HepG2 (cell line): ENCODE measurements around the gene TOR1B. TPM values are rescaled to one million over a fixed set of nuclear protein-coding genes. Genes with fewer than 3 reads are reported as not detected.

ENCODE experiments used
- ATAC-seq: fragments of 200-7000 bp; cut with Tn5 transposase; 3 replicates; pipeline ENCODE4 v1.9.1; 2020; ENCODE audit warnings: mild to moderate bottlenecking, moderate library complexity
- BruUV-seq: library from RNA; stranded (reverse); fragments of 400-500 nt; replicated peaks from 2 replicates; lab custom pipeline; 2021; lab: Mats Ljungman, UMichigan
- CTCF ChIA-PET: fragments of 300-600 bp; formaldehyde crosslinking; extraction: SDS; loops from one replicate; lab custom pipeline; 2021; ENCODE audit warnings: low total read pairs, inconsistent platforms, low intra/inter-chr PET ratio; lab: Yijun Ruan, JAX
- POLR2A ChIA-PET: fragments of 350-600 bp; sonication (Branson Sonifier 250); formaldehyde crosslinking; loops from one replicate; lab custom pipeline; 2020; ENCODE audit warnings: antibody characterized with exemption, inconsistent platforms; lab: Yijun Ruan, JAX
- DNase-seq: peaks from one replicate; pipeline ENCODE4 v3.0.0-alpha.2; 2015; ENCODE audit warnings: low spot score
- FAIRE-seq: peaks from 3 replicates; lab custom pipeline; 2011; peaks lifted over from hg19 to GRCh38; lab: Jason Lieb, UNC
- H2AFZ ChIP-seq: one replicate; pipeline ENCODE4 v1.6.1; 2011; ENCODE audit warnings: low read length, inconsistent platforms
- H3K27ac ChIP-seq: fragments of 300-600 bp; 3 replicates; pipeline ENCODE4 v1.8.0; 2011; ENCODE audit warnings: mixed run types, mild to moderate bottlenecking, mixed read lengths, low read length, inconsistent platforms; ENCODE audit not compliant: insufficient read depth; ENCODE audit errors: extremely low read length
- H3K27me3 ChIP-seq, 2 experiments: fragments of 200-600 bp in 1 of 2; 2 replicates in 1 of 2; 3 replicates in 1 of 2; pipeline versions ENCODE4 v1.6.0 to v1.8.0; 2011; ENCODE audit warnings: low read length in 2 of 2, mild to moderate bottlenecking in 2 of 2, moderate library complexity in 2 of 2, inconsistent platforms in 1 of 2; ENCODE audit not compliant: insufficient read depth in 2 of 2, control insufficient read depth in 1 of 2
- H3K36me3 ChIP-seq, 2 experiments: fragments of 200-600 bp in 1 of 2; replicated peaks in 1 of 2; 2 replicates in 1 of 2; 3 replicates in 1 of 2; pipeline versions ENCODE4 v1.5.1 to v1.8.0; 2011; ENCODE audit warnings: low read length in 2 of 2, inconsistent platforms in 1 of 2; ENCODE audit not compliant: insufficient read depth in 2 of 2, control insufficient read depth in 1 of 2
- H3K4me1 ChIP-seq: 2 replicates; pipeline ENCODE4 v1.5.1; 2012; ENCODE audit warnings: low read length, inconsistent platforms; ENCODE audit not compliant: insufficient read depth
- H3K4me2 ChIP-seq: 2 replicates; pipeline ENCODE4 v1.6.0; 2011; ENCODE audit warnings: low read depth, low read length, inconsistent platforms
- H3K4me3 ChIP-seq, 3 experiments: fragments of 200-600 bp in 1 of 3; sonication (generic), shearing (Covaris generic) in 1 of 3; replicated peaks in 1 of 3; 2 replicates each; pipeline ENCODE4 v1.5.1; 2011 to 2016; ENCODE audit warnings: low read length in 3 of 3, inconsistent platforms in 2 of 3, low read depth in 2 of 3, mild to moderate bottlenecking in 2 of 3, control low read depth in 1 of 3, mixed read lengths in 1 of 3; ENCODE audit not compliant: insufficient read depth in 1 of 3
- H3K79me2 ChIP-seq: one replicate; pipeline ENCODE4 v1.6.1; 2011; ENCODE audit warnings: low read length, inconsistent platforms; ENCODE audit not compliant: insufficient read depth
- H3K9ac ChIP-seq: 2 replicates; pipeline ENCODE4 v1.6.0; 2011; ENCODE audit warnings: mild to moderate bottlenecking, low read depth, low read length, inconsistent platforms; ENCODE audit not compliant: insufficient read depth
- H3K9me3 ChIP-seq: 2 replicates; pipeline ENCODE4 v1.5.1; 2012; ENCODE audit warnings: mild to moderate bottlenecking, low read length
- H4K20me1 ChIP-seq: 2 replicates; pipeline ENCODE4 v1.6.0; 2011; ENCODE audit warnings: inconsistent platforms, mild to moderate bottlenecking, low read length, moderate library complexity; ENCODE audit not compliant: insufficient read depth
- BATF2 ChIP-seq: sonication (generic); formaldehyde crosslinking; IDR thresholded peaks from 2 replicates; pipeline ENCODE4 v1.8.0; 2022; ENCODE audit warnings: mild to moderate bottlenecking, missing genetic modification reagents, moderate library complexity
- DR1 ChIP-seq: sonication (generic); formaldehyde crosslinking; IDR thresholded peaks from 2 replicates; pipeline ENCODE4 v1.8.0; 2021; ENCODE audit warnings: mild to moderate bottlenecking, missing genetic modification reagents, inconsistent platforms
- FLYWCH1 ChIP-seq: sonication (generic); formaldehyde crosslinking; IDR thresholded peaks from 2 replicates; pipeline ENCODE4 v1.8.1; 2023; ENCODE audit warnings: mild to moderate bottlenecking, missing genetic modification reagents
- NFE2 ChIP-seq: sonication (generic); formaldehyde crosslinking; IDR thresholded peaks from 2 replicates; pipeline ENCODE4 v1.4.0; 2020; ENCODE audit warnings: missing genetic modification reagents
- PREB ChIP-seq: sonication (generic); formaldehyde crosslinking; IDR thresholded peaks from 2 replicates; pipeline ENCODE4 v1.4.0; 2020; ENCODE audit warnings: missing genetic modification reagents
- SNAPC2 ChIP-seq: sonication (generic); formaldehyde crosslinking; IDR thresholded peaks from 2 replicates; pipeline ENCODE4 v1.8.1; 2022; ENCODE audit warnings: mild to moderate bottlenecking, missing genetic modification reagents
- SP2 ChIP-seq: sonication (generic); formaldehyde crosslinking; IDR thresholded peaks from 2 replicates; pipeline ENCODE4 v1.5.1; 2020; ENCODE audit warnings: mild to moderate bottlenecking, missing genetic modification reagents
- ZBTB42 ChIP-seq: sonication (generic); formaldehyde crosslinking; IDR thresholded peaks from 2 replicates; pipeline ENCODE4 v1.5.0; 2020; ENCODE audit warnings: mild to moderate bottlenecking, missing genetic modification reagents
- ZNF431 ChIP-seq: sonication (generic); formaldehyde crosslinking; IDR thresholded peaks from 2 replicates; pipeline ENCODE4 v1.9.0; 2022; ENCODE audit warnings: missing genetic modification reagents, low read depth, mild to moderate bottlenecking, borderline replicate concordance
- ZNF644 ChIP-seq: IDR thresholded peaks from 2 replicates; pipeline ENCODE4 v1.6.1; 2016; ENCODE audit warnings: low read depth
- ZNF766 ChIP-seq: sonication (generic); formaldehyde crosslinking; IDR thresholded peaks from 2 replicates; pipeline ENCODE4 v1.5.0; 2020; ENCODE audit warnings: missing genetic modification reagents, borderline replicate concordance
- WGBS: methylation state at CpG from one replicate; pipeline ENCODE4 v1.1.6; 2017; ENCODE audit warnings: low lambda C conversion rate; 5-methylcytosine and 5-hydroxymethylcytosine counted together
- in situ Hi-C: cut with HindIII; loops from 2 replicates; pipeline ENCODE4 v1.10.0; 2017; ENCODE audit warnings: low pct_unique_long_range_greater_than_20kb; ENCODE audit not compliant: extremely low pct_ligation_motif_present
- intact Hi-C: fragments of 100-400 bp; cut with micrococcal nuclease; formaldehyde crosslinking; loops from one replicate; pipeline ENCODE4 v1.10.0; 2022; ENCODE audit not compliant: unreplicated experiment
- polyA plus RNA-seq, 8 experiments: library from polyadenylated mRNA; depleted of rRNA in 3 of 8; stranded (reverse) in 7 of 8; unstranded in 1 of 8; fragments of >200 nt; fragmentation: Illumina TruSeq in 4 of 8; extraction: Trizol in 4 of 8; gene quantifications; 2 replicates each; pipeline versions ENCODE4 v1.2.1 to v1.2.3, GENCODE V29; 2011 to 2016; ENCODE audit warnings: low read depth in 4 of 8, missing spikeins in 1 of 8, mixed read lengths in 1 of 8; ENCODE audit not compliant: insufficient read depth in 1 of 8
- total RNA-seq, 5 experiments: library from RNA; depleted of rRNA; stranded (reverse); fragments of >200 nt; fragmentation: Illumina TruSeq; extraction: Trizol; gene quantifications; 2 replicates each; pipeline ENCODE4 v1.2.3, GENCODE V29; 2016; ENCODE audit warnings: low read depth in 1 of 5

The TOR1B gene
- total and polyA plus RNA-seq, 2 of the 13 experiments (the other 11 are each of a cell fraction or from before 2014, with no cell fraction given) = 18.1 to 21.3 TPM

GRCh38 chr9:129755151-129755550 lies 47.8 kb upstream of the TOR1B start:
- no peak for FAIRE-seq
- no peaks in the 10 kb centered on the region for H3K79me2 ChIP-seq
- H3K27me3 ChIP-seq = peaks cover 8 to 55% of the 10 kb centered on the region in 2 experiments
- 39% methylated on average over 5 of the region's 5 CpGs for WGBS
- BruUV-seq = no TSS peak
- no peak overlapping the region for H3K4me2 ChIP-seq
- no peak for DNase-seq
- H2AFZ ChIP-seq = no peak overlapping the region
- no peaks in the 10 kb centered on the region for H3K36me3 ChIP-seq
- no peak overlapping the region for H3K4me3 ChIP-seq
- no peak overlapping the region for H3K9ac ChIP-seq
- no peak for TF ChIP-seq BATF2 (CRISPR knock-in tag)
- TF ChIP-seq NFE2 (CRISPR knock-in tag) = no peak
- no peak for TF ChIP-seq SNAPC2 (CRISPR knock-in tag)
- no peak for TF ChIP-seq ZNF431 (CRISPR knock-in tag)
- no peak for TF ChIP-seq ZBTB42 (CRISPR knock-in tag)
- TF ChIP-seq SP2 = no peak
- no peak for TF ChIP-seq DR1 (CRISPR knock-in tag)
- no peak for TF ChIP-seq ZNF644
- TF ChIP-seq FLYWCH1 (CRISPR knock-in tag) = no peak
- no peak for TF ChIP-seq ZNF766
- TF ChIP-seq PREB (CRISPR knock-in tag) = no peak
- ChIA-PET CTCF (no interaction called here), POLR2A (no interaction called here)
- intact Hi-C loops = no loop called here
- in situ Hi-C loops = no loop called here
- no peak overlapping the region for H3K27ac ChIP-seq
- no peak for ATAC-seq
- H3K9me3 ChIP-seq = no peaks in the 10 kb centered on the region
- no peaks in the 10 kb centered on the region for H4K20me1 ChIP-seq
- H3K4me1 ChIP-seq = peaks cover 17% of the 10 kb centered on the region
